GM12873 (cell line): ENCODE measurements around the gene PSEN1.

Experiments
- TF ChIP-seq, protein P1 (sequence below): IDR thresholded peaks from 2 replicates; pipeline ENCODE4 v1.5.1; 2012; ENCODE audit warnings: low read depth, mild to moderate bottlenecking, moderate library complexity, low read length, control low read depth; ENCODE audit not compliant: insufficient read depth; ENCODE audit errors: missing control alignments

The PSEN1 gene

DNA sequence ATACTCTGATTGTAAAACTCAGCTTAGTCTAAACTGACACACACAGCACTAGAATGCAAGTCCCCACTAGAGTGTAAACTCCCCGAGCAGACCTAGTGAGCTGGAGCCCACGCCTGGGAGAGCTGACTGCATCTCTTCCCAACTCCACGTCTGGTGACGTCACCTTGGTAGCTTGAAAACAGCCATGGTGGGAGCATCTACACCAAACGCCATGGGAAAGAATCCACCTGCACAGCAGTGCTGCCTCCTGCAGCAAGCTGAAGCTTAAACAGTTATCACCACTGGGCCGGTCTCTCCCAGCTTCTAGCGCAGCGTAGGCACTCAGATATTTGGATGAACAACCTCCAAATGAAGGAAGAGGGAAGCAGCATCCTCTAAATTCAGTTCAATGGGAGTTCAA, 96.7 kb downstream of the PSEN1 start:
- TF ChIP-seq, protein P1, sequence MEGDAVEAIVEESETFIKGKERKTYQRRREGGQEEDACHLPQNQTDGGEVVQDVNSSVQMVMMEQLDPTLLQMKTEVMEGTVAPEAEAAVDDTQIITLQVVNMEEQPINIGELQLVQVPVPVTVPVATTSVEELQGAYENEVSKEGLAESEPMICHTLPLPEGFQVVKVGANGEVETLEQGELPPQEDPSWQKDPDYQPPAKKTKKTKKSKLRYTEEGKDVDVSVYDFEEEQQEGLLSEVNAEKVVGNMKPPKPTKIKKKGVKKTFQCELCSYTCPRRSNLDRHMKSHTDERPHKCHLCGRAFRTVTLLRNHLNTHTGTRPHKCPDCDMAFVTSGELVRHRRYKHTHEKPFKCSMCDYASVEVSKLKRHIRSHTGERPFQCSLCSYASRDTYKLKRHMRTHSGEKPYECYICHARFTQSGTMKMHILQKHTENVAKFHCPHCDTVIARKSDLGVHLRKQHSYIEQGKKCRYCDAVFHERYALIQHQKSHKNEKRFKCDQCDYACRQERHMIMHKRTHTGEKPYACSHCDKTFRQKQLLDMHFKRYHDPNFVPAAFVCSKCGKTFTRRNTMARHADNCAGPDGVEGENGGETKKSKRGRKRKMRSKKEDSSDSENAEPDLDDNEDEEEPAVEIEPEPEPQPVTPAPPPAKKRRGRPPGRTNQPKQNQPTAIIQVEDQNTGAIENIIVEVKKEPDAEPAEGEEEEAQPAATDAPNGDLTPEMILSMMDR: no peak

DNA sequence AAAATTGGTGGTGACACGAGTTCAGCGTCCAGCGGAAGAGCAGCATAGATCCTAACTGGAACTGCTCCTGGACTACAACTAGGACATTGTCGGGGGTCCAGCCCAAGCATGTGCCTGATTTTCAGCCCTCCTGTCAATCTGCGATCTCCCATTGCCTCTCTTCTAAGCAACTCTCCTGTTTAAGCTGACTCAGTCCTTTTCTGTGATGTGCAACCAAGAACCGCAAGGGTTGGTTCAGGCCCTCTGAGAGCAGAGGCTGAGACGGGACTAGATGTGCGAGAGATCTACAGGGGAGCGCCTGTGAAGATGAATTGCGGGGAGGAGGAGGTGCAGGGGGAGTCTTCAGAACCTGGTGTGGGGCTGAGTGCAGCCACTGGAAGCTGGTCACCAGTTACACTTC, 97.3 kb downstream of the PSEN1 start:
- TF ChIP-seq, protein P1: no peak

DNA sequence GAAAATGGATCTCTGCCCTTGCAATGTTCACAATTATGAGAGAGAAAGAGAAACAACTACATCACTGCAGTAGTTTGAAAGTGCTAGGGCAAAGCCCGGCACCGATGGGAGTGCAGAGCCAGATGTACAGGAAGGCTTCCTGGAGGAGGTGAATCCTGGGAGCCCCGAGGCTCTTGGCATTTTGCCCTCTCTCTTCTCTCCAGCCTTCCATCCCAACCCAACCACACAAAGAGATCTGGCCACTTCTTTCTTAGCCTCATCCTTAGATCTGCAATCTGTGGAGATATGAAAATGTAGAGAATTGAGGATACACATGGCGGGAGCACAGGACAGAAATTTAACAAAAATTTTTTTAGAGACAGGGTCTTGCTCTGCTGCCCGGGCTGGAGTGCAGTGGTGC, 97.7 kb downstream of the PSEN1 start:
- TF ChIP-seq, protein P1: no peak

DNA sequence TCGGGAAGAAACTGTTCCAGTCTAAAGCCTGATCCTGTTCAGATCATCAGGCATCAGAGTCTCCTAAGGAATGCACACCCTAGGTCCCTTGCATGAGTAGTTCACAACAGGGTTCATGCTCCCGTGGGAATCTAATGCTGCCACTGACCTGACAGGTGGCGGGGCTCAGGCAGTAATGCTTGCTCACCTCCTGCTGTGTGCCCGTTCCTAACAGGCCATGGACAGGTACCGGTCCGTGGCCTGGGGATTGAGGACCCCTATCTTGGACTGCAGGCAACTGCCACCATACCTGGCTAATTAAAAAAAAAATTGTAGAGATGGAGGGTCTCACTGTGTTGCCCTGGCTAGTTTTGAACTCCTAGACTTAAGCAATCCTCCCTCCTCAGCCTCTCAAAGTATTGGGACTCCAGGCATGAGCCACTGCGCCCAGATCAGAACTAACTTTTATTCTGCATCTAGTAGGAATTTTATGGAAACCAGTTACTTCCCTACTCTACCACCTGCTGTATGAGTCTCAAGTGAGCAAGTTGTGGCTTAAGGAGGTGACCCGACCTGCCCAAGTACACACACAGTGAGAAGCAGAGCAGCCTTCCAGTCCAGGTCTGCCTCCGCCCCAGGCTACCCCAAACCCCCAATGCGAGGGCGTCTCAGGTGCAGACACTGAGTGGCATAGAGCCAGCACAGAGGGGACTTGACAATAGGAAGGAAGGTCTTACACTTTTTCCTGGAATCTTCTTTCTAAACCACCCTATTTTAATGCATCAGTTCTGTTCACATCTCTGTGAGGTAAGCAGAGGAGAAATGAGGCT, 98.5 kb downstream of the PSEN1 start:
- TF ChIP-seq, protein P1: no peak

DNA sequence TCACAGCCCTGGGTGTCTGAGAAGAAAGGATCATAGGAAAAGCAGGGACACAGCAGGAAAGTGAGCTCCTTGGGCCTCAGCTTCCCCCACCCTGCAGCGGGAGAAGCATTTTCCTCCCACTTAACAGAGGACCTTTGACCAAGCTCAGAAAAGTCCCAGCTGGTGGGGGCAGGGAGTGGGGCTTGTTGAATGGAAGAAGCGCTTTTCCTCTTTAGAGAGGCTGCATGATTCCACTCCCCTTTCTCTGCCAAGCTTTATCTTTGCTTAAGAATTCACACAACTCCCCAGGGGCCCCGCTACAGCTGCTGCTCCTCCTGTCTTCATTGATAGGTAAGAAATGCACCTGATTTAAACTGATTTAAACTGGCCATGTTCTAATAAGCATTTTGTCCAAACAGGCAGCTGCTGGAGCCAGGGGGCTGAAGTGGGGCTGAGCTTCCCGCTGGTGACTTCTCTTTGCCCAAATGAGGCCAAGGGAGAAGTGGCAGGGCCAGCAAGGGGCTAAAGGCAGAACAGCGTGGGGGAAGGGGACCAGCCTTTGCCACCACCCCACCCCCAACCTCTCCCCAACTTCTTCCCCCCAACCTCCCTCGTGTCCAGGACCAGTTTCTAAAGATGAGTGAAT, 99.3 kb downstream of the PSEN1 start:
- TF ChIP-seq, protein P1: no peak

DNA sequence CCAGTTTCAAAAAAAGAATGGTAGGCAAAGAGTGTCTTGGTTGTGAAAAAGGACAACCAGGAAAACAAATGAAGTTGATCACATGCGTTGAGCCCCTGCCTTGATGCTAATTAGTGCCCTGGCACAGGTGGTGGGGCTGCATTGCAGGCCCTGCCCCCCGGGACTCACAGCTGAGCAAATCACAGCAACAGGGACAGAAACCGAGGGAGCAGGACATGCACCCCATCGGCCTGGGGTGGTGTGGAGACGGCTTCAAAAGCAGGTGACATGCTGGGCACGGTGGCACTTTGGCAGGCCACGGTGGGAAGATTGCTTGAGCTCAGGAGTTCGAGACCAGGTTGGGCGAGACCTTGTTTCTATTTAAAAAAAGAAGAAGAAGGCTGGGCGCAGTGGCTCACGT, 99.8 kb downstream of the PSEN1 start:
- TF ChIP-seq, protein P1: no peak

DNA sequence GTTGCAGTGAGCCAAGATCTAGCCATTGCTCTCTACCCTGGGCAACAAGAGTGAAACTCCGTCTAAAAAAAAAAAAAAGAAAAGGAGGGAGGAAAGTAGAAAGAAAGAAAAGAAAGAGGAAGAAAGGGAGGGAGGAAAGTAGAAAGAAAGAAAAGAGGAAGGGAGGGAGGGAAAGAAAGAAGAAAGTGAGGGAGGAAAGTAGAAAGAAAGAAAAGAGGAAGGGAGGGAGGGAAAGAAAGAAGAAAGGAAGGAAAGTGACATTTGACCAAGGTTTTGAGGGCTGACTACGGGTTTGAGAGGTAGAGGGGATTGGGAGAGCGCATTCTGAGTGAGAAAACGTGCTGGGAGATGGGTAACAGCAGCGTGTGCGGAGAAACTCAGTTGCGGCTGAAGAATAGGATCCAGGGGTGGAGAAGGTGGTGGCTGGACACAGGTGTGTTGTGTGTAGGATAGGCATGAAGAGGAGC, 100.5 kb downstream of the PSEN1 start:
- TF ChIP-seq, protein P1: no peak
